BLaER1 (cell line): ENCODE results near the gene MAP2K5.
A peak's percentile ranks its signal among the peaks of the same experiment; 100 is the strongest.

Source experiments
- H3K27ac ChIP-seq: shearing (Covaris generic); formaldehyde crosslinking; 2 replicates; pipeline ENCODE4 v1.8.1; 2022
- H3K27me3 ChIP-seq: shearing (Covaris generic); formaldehyde crosslinking; 2 replicates; pipeline ENCODE4 v1.8.1; 2022
- H3K36me3 ChIP-seq: shearing (Covaris generic); formaldehyde crosslinking; 2 replicates; pipeline ENCODE4 v1.8.1; 2022
- H3K4me1 ChIP-seq: shearing (Covaris generic); formaldehyde crosslinking; 2 replicates; pipeline ENCODE4 v1.8.1; 2022
- H3K4me2 ChIP-seq: shearing (Covaris generic); formaldehyde crosslinking; 2 replicates; pipeline ENCODE4 v1.8.1; 2022
- H3K4me3 ChIP-seq: shearing (Covaris generic); formaldehyde crosslinking; 2 replicates; pipeline ENCODE4 v1.8.1; 2022
- H3K9ac ChIP-seq: shearing (Covaris generic); formaldehyde crosslinking; 2 replicates; pipeline ENCODE4 v1.8.1; 2022
- H3K9me3 ChIP-seq: shearing (Covaris generic); formaldehyde crosslinking; 2 replicates; pipeline ENCODE4 v1.8.1; 2022
- H4K20me1 ChIP-seq: shearing (Covaris generic); formaldehyde crosslinking; 2 replicates; pipeline ENCODE4 v1.8.1; 2022
- Cebpa-rat ChIP-seq: shearing (Covaris generic); IDR thresholded peaks from 2 replicates; pipeline ENCODE4 v1.8.1; 2022

MAP2K5 gene

GRCh38 chr15:67743558-67743957 lies 201.1 kb downstream of the MAP2K5 start:
- Histone ChIP-seq H3K4me3 (no peak overlapping the region), H3K4me2 (no peak overlapping the region), H3K36me3 (peaks cover 7% of the 10 kb centered on the region), H3K27ac (no peak overlapping the region), H3K9me3 (no peaks in the 10 kb centered on the region), H3K27me3 (no peaks in the 10 kb centered on the region), H4K20me1 (no peaks in the 10 kb centered on the region), H3K9ac (no peak overlapping the region), H3K4me1 (peaks cover 23% of the 10 kb centered on the region)
- TF ChIP-seq Cebpa-rat: no peak

- H3K27ac ChIP-seq: no peak overlapping the region
- H3K4me1 ChIP-seq: peaks cover 24% of the 10 kb centered on the region
- H3K4me2 ChIP-seq: no peak overlapping the region
- no peak for TF ChIP-seq Cebpa-rat
- H3K27me3 ChIP-seq: no peaks in the 10 kb centered on the region
- no peak overlapping the region for H3K4me3 ChIP-seq
- H4K20me1 ChIP-seq: no peaks in the 10 kb centered on the region
- no peaks in the 10 kb centered on the region for H3K9me3 ChIP-seq
- peaks cover 12% of the 10 kb centered on the region for H3K36me3 ChIP-seq
- no peak overlapping the region for H3K9ac ChIP-seq
Observed at GRCh38 chr15:67744331-67745072, 202.0 kb downstream of the MAP2K5 start.

GRCh38 chr15:67745073-67746006 lies 202.8 kb downstream of the MAP2K5 start:
- Histone ChIP-seq H3K9me3 (no peaks in the 10 kb centered on the region), H3K4me2 (no peak overlapping the region), H3K36me3 (peaks cover 12% of the 10 kb centered on the region), H3K4me3 (no peak overlapping the region), H3K27me3 (no peaks in the 10 kb centered on the region), H3K9ac (no peak overlapping the region), H4K20me1 (no peaks in the 10 kb centered on the region), H3K27ac (no peak overlapping the region), H3K4me1 (peaks cover 31% of the 10 kb centered on the region)
- no peak for TF ChIP-seq Cebpa-rat

- no peaks in the 10 kb centered on the region for H3K27me3 ChIP-seq
- TF ChIP-seq Cebpa-rat: no peak
- no peak overlapping the region for H3K4me2 ChIP-seq
- H4K20me1 ChIP-seq: no peaks in the 10 kb centered on the region
- H3K4me1 ChIP-seq: peaks cover 36% of the 10 kb centered on the region
- H3K4me3 ChIP-seq: no peak overlapping the region
- no peak overlapping the region for H3K27ac ChIP-seq
- no peaks in the 10 kb centered on the region for H3K9me3 ChIP-seq
- H3K36me3 ChIP-seq: peaks cover 12% of the 10 kb centered on the region
- no peak overlapping the region for H3K9ac ChIP-seq
Observed at GRCh38 chr15:67746022-67746421, 203.5 kb downstream of the MAP2K5 start.

- no peak for TF ChIP-seq Cebpa-rat
- Histone ChIP-seq H3K27ac (no peak overlapping the region), H3K9me3 (no peaks in the 10 kb centered on the region), H3K4me1 (peaks cover 32% of the 10 kb centered on the region), H3K36me3 (peaks cover 7% of the 10 kb centered on the region), H3K4me2 (no peak overlapping the region), H3K9ac (no peak overlapping the region), H3K27me3 (no peaks in the 10 kb centered on the region), H4K20me1 (no peaks in the 10 kb centered on the region), H3K4me3 (no peak overlapping the region)
Observed at GRCh38 chr15:67746450-67746849, 203.9 kb downstream of the MAP2K5 start.

- H3K27me3 ChIP-seq: no peaks in the 10 kb centered on the region
- H3K9ac ChIP-seq: no peak overlapping the region
- no peak overlapping the region for H3K4me3 ChIP-seq
- peaks cover 32% of the 10 kb centered on the region for H3K4me1 ChIP-seq
- H3K36me3 ChIP-seq: peaks cover 7% of the 10 kb centered on the region
- H3K4me2 ChIP-seq: peak overlapping the region; percentile 40
- no peak overlapping the region for H3K27ac ChIP-seq
- H4K20me1 ChIP-seq: no peaks in the 10 kb centered on the region
- no peak for TF ChIP-seq Cebpa-rat
- no peaks in the 10 kb centered on the region for H3K9me3 ChIP-seq
Observed at GRCh38 chr15:67747921-67748320, 205.4 kb downstream of the MAP2K5 start.

GRCh38 chr15:67750371-67750770 lies 207.9 kb downstream of the MAP2K5 start:
- no peaks in the 10 kb centered on the region for H3K9me3 ChIP-seq
- TF ChIP-seq Cebpa-rat: no peak
- H4K20me1 ChIP-seq: no peaks in the 10 kb centered on the region
- H3K4me1 ChIP-seq: peaks cover 32% of the 10 kb centered on the region
- peak overlapping the region; percentile 38 for H3K4me2 ChIP-seq
- H3K36me3 ChIP-seq: peaks cover 7% of the 10 kb centered on the region
- H3K9ac ChIP-seq: no peak overlapping the region
- no peaks in the 10 kb centered on the region for H3K27me3 ChIP-seq
- H3K4me3 ChIP-seq: no peak overlapping the region
- H3K27ac ChIP-seq: no peak overlapping the region

GRCh38 chr15:67753891-67754290 lies 211.4 kb downstream of the MAP2K5 start:
- Histone ChIP-seq H3K27me3 (no peaks in the 10 kb centered on the region), H3K4me1 (peaks cover 24% of the 10 kb centered on the region), H3K36me3 (peaks cover 1% of the 10 kb centered on the region; the same call in 1 of the 2 replicates), H3K9me3 (no peaks in the 10 kb centered on the region), H3K4me2 (no peak overlapping the region), H3K27ac (no peak overlapping the region), H3K4me3 (no peak overlapping the region), H4K20me1 (no peaks in the 10 kb centered on the region), H3K9ac (no peak overlapping the region)
- TF ChIP-seq Cebpa-rat: no peak

- Histone ChIP-seq H3K36me3 (no peaks in the 10 kb centered on the region; the same call in 1 of the 2 replicates), H3K4me3 (no peak overlapping the region), H3K9ac (no peak overlapping the region), H3K9me3 (no peaks in the 10 kb centered on the region), H3K27ac (no peak overlapping the region), H4K20me1 (no peaks in the 10 kb centered on the region), H3K4me2 (no peak overlapping the region), H3K4me1 (peaks cover 23% of the 10 kb centered on the region), H3K27me3 (no peaks in the 10 kb centered on the region)
- TF ChIP-seq Cebpa-rat: no peak
Observed at GRCh38 chr15:67755264-67755663, 212.8 kb downstream of the MAP2K5 start.

- H3K4me3 ChIP-seq: no peak overlapping the region
- H4K20me1 ChIP-seq: no peaks in the 10 kb centered on the region
- H3K27me3 ChIP-seq: no peaks in the 10 kb centered on the region
- H3K36me3 ChIP-seq: no peaks in the 10 kb centered on the region; the same call in 1 of the 2 replicates
- H3K9ac ChIP-seq: no peak overlapping the region
- TF ChIP-seq Cebpa-rat: no peak
- H3K4me2 ChIP-seq: no peak overlapping the region
- H3K9me3 ChIP-seq: no peaks in the 10 kb centered on the region
- H3K27ac ChIP-seq: no peak overlapping the region
- peaks cover 22% of the 10 kb centered on the region for H3K4me1 ChIP-seq
Observed at GRCh38 chr15:67755936-67756335, 213.4 kb downstream of the MAP2K5 start.
